ENCODE data around the gene AKAP6.

The AKAP6 gene

GRCh38 chr14:32683679-32684078, 354.6 kb downstream of the AKAP6 start:
- DNase-seq: no peak

- no peak for DNase-seq
These were observed 359.8 kb downstream of the AKAP6 start for GRCh38 chr14:32688941-32689340.

GRCh38 chr14:32692441-32692840, 363.3 kb downstream of the AKAP6 start:
- DNase-seq: no peak

DNA sequence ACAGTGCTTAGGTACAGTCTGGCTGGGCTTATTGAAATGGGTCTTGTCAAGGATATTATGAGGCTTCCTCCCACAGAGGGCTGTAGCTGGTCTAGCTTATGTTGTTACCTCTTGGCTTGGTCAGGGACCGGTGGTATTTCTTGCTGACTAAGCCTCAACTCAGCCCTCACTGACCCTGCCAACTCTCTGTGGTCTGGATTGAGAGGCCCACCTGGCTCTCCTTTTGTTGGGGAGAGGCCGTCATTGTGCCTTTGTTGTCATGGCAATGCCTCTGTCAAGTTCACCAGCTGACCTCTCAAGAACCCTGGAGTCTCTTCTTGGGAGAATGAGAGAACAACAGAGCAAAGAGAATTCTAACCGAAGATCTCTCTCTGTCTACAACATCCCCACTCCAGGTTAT, 364.0 kb downstream of the AKAP6 start:
- DNase-seq: no peak

GRCh38 chr14:32694795-32695449, 365.8 kb downstream of the AKAP6 start:
- peak; percentile 66 for DNase-seq

GRCh38 chr14:32696325-32697091, 367.4 kb downstream of the AKAP6 start:
- DNase-seq: no peak

GRCh38 chr14:32697114-32697513, 368.0 kb downstream of the AKAP6 start:
- no peak for DNase-seq

- DNase-seq: no peak
These were observed 368.6 kb downstream of the AKAP6 start for GRCh38 chr14:32697704-32698103.

DNA sequence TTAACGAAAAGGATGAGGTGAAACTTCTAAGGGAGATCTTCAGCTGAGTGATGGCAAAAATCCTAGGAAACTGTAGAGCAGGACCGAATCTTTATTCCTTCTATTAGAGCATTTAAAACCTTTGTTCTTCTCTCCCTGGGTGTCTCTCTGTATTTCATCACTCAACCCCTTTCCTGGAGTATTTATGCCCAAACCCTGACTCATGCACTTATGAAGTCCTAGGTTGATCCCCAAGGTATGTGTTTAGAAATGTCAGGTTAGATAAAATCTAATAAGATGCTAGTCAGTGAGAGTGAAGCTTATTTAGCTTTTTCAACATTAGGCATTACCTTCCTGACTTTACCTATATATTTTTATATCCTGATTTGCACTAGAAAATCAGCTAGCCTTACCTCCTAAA, 369.7 kb downstream of the AKAP6 start:
- DNase-seq: no peak

- no peak for DNase-seq
These were observed 372.4 kb downstream of the AKAP6 start for GRCh38 chr14:32701475-32701874.

GRCh38 chr14:32702088-32702487, 373.0 kb downstream of the AKAP6 start:
- DNase-seq: no peak

GRCh38 chr14:32702562-32702961, 373.5 kb downstream of the AKAP6 start:
- no peak for DNase-seq

- DNase-seq: no peak
These were observed 374.1 kb downstream of the AKAP6 start for GRCh38 chr14:32703183-32703621.

DNA sequence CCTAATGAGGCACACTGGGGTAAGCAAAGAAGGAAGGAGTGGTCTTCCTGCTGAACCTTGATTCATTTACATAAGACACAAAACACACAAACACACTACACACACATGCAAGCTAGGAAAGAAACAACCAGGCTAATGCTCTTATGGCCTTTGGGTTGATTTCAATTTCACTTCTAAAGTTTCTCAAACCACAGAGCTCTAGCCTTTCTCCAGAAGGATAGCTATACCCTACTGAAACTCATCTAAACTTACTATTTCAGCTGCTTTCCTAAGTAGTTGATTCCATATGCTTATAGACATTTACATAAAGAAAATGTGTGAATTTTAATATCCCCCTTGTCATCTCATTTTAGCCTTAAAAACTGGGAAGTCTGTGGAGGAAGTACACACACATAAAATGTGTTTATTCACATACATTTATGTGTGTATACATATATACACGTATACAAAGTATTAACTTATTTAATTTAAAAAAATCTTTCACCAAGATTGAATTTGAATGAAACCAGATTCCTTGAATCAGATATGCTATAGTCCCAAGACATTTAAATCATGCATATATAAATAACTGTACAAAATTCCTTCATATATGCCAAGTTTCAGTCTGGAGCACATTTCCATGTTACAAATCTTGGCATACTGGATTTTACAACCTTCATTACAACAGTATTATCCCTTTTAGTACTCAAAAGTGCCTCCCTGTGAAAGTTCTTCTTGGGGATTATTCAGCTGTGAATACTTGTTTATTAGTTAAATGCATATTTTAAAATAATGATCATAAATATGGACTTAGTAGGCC, 377.8 kb downstream of the AKAP6 start:
- no peak for DNase-seq

- no peak for DNase-seq
These were observed 378.8 kb downstream of the AKAP6 start for GRCh38 chr14:32707742-32708500.

DNA sequence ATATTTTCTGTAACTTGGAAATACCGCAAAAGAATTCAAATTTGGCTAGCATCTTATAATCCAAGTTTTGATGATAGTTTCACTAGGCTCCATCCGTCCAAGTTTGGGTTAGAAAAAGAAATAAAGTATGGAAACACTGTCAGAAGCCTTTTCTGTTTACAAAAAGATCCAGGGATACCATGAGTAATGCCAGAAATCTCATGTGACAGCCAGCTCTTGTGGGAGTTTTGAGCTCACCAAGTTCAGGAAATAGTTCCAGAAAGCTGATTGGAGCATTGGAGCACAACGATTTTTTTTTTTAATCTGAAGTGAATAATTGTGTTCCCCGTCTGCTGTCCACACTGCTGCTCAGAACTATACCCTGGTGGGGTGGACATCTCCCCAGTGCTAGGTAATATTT, 379.9 kb downstream of the AKAP6 start:
- DNase-seq: no peak

GRCh38 chr14:32710231-32710671, 381.2 kb downstream of the AKAP6 start:
- no peak for DNase-seq

GRCh38 chr14:32710731-32711680, 381.9 kb downstream of the AKAP6 start:
- DNase-seq: peak; percentile 38

- DNase-seq: no peak
These were observed 384.8 kb downstream of the AKAP6 start for GRCh38 chr14:32713856-32714255.

DNA sequence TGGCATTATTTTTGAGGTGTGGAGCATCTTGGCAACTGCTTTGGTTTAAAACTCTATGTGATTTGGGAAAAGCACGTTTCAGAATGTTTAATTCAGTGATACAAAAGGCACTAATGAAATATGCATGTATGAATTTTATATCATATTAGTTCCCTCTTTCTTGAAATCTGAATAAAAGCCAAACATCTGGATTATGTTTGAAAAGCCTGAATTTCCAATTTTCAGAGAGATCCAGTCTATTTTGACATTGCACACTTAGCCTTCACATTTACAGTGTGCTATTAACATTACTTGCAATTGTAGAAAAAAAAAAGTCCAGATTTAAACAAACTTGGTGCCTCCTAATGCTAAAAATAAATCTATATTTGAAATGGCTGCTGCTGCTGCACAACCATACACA, 390.5 kb downstream of the AKAP6 start:
- no peak for DNase-seq

DNA sequence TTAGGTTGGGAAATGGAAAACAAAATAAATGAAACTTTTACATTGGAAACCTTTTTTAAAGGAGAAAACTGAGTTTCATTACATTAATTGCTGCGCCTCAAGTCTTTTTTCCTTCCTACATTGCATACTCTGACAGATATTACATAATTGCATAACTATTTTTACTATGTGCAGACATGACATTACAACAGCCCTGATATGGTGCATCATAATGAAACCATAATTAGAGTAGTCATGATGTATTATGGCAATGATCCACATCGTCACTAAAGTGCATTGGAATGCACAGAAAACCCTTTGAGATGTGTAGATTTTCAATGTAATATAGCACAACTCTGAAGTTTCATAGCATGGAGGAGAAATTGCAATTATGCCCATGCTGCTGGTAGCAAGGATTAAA, 391.8 kb downstream of the AKAP6 start:
- no peak for DNase-seq
